T-helper 2 cell (primary cell): ENCODE measurements around the gene MALL.
"Not testable (repeated sequence)": the region's sequence is repeated elsewhere in the genome, so short reads cannot be mapped to it uniquely, and the experiment has no call there.

ENCODE experiments used
- DNase-seq, 5 experiments: peaks; one replicate each; pipeline versions ENCODE4 v3.0.0 to v3.0.0-alpha.2; 2012 to 2022

The MALL gene

GRCh38 chr2:110097506-110098220, 18.0 kb downstream of the MALL start:
- no peak for DNase-seq

DNA sequence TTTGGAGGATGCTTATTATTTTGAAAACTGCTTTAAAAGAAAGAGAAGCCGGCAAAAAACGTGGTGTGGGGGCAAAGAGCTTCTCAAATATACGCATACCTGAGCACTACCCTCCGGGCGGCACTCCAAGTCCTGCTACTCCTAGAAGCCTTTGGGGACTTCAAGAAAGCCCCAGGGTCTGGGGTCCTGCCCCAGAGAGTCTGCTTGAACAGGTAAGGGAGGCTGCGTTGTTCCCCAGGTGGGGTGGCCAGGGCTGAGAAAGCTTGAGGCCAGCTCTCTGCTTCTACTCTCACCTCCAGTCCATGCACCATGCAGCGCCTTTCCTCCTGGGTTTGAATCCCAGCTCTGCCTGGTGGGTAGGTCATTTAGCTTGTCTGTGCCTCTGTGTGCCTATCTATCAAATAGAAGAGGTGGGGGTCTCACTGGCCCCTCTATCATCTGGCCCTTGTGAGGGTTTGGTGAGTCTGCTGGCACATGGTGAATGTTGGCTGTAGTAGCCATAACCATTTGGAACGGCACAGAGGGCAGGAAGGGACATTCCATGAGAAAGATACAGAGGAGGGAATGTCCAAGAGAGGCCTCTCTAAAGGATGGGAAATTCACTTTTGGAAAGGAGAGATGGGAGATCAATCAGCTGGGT, 19.5 kb downstream of the MALL start:
- DNase-seq: no peak

GRCh38 chr2:110094884-110095534, 20.6 kb downstream of the MALL start:
- not testable (repeated sequence) for DNase-seq

DNA sequence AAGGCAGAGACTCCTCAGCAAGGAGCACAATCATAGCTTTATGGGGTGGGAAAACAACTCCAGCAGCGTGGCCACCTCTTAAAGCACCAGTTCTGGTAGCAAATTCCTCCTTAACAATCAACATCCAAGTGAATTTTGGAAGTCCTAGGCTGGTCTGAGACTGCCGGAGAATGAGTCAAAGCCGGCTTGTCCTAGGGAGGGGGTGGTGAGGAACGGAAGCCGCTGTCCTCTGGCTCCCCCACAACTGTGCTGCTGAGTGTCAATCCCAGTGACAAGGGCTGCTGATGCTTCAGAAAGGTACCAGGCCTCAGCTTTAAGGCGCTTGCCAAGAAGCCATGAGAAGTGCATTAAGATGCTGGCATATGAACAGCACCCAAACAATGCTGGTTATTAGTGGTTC, 21.7 kb downstream of the MALL start:
- not testable (repeated sequence) for DNase-seq

DNA sequence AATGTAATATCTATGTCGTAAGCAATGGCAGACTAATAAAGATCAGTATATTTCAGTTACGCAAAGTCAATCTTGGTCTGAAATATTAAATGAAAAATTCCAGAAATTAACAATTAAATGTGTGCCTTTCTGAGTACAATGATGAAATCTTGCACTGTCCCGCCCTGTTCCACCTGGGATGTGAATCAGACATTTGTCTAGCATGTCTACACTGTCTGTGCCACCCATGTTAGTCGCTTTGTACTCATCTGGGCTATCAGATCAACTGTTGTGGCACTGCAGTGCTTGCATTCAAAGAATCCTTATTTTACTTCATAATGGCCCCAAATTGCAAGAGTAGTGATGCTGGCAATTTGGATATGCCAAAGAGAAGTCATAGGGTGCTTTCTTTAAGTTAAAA, 25.5 kb downstream of the MALL start:
- not testable (repeated sequence) for DNase-seq

DNA sequence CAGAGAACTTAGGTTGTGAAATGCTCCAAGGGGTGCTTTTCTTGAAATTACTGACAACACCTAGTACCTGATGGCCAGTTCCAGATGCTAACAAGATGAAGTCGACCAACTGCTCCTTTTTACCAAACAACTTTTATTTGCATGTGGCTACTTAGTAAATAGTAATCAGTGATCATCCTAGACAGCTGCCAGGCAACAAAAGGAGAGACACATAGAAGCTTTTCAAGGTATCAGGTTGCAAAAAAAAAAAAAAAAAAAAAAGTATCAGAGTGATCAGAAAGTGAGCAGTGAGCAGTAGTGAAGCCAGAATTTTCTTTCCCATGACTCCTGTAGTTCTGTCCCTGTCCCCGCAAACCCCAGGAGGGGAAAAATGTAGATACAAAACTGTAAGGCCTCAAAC, 31.9 kb downstream of the MALL start:
- not testable (repeated sequence) for DNase-seq

GRCh38 chr2:110083162-110083561, 32.5 kb downstream of the MALL start:
- not testable (repeated sequence) for DNase-seq

DNA sequence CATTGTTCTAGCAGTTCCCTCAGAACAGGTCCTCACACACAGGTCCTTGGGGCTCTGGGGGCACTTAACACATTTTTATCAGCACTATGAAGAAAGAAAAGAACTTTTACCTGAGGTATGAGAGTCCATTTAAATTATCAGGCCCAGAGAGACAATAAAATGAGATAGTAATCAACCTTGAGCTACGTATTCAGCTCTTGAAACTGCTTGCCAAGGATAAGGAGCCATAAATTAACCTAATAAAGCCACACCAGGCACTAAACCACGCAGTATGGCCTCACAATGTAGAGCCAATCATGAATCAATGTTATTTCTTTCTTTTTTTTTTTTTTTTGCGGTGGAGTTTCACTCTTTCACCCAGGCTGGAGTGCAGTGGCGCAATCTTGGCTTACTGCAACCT, 37.5 kb downstream of the MALL start:
- not testable (repeated sequence) for DNase-seq

GRCh38 chr2:110075896-110076295, 39.7 kb downstream of the MALL start:
- DNase-seq: not testable (repeated sequence)

- not testable (repeated sequence) for DNase-seq
Measured at GRCh38 chr2:110069869-110070268, 45.8 kb downstream of the MALL start.

- DNase-seq: peak in 1 of 5 experiments; percentile 3
Measured at GRCh38 chr2:110068153-110068552, 47.5 kb downstream of the MALL start.

GRCh38 chr2:110062332-110062731, 53.3 kb downstream of the MALL start:
- DNase-seq: not testable (repeated sequence)

DNA sequence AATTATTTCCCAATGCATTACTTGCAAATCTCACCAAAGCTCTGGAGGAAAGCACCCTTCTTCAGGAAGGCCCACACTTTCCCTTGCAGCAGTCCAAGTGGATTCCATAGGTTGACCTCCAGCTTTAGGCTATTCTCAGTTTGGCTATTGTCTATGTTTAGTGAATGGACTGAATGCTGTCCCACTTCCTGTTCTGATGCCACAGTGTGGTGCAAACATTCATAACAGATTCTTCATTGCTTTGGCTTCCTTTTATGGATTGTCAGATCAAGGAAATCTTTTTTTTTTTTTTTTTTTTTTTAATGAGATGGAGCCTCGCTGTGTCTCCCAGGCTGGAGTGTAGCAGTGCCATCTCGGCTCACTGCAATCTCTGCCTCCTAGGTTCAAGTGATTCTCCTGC, 55.1 kb downstream of the MALL start:
- DNase-seq: not testable (repeated sequence)

GRCh38 chr2:110059694-110060358, 55.8 kb downstream of the MALL start:
- DNase-seq: not testable (repeated sequence)

DNA sequence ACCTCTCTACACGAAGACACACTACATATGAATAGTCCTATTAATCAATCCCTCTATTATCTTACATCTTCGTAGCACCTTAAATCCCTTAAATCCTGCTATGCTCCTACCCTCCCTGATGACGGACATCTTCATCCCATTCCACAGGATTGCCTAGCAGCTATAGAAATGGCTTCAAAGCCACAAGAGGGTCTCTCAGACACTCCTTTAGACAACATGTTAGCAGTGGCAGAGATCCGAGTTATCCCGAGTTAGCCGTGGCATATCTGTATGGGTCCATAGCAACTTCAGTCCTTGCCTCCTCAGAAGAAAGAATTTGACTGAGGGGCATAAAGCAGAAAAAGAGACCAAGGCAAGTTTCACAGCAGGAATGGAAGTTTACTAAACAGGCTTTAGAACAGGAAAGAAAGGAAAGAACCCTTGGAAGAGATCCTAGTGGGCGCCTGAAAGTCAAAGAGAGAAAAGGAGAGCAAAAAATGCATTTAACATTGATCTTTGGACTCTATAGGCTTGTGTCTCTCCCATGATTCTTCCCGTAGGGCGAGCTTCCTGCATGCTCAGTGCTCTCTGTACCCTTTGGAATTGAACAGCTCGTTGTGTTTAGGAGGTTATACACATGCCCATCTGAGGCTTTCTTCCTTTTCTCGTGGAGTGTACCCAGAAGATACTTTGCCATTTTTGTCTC, 56.5 kb downstream of the MALL start:
- DNase-seq: not testable (repeated sequence)

- not testable (repeated sequence) for DNase-seq
Measured at GRCh38 chr2:110058034-110058433, 57.6 kb downstream of the MALL start.

- DNase-seq: not testable (repeated sequence)
Measured at GRCh38 chr2:110055819-110056408, 59.7 kb downstream of the MALL start.

DNA sequence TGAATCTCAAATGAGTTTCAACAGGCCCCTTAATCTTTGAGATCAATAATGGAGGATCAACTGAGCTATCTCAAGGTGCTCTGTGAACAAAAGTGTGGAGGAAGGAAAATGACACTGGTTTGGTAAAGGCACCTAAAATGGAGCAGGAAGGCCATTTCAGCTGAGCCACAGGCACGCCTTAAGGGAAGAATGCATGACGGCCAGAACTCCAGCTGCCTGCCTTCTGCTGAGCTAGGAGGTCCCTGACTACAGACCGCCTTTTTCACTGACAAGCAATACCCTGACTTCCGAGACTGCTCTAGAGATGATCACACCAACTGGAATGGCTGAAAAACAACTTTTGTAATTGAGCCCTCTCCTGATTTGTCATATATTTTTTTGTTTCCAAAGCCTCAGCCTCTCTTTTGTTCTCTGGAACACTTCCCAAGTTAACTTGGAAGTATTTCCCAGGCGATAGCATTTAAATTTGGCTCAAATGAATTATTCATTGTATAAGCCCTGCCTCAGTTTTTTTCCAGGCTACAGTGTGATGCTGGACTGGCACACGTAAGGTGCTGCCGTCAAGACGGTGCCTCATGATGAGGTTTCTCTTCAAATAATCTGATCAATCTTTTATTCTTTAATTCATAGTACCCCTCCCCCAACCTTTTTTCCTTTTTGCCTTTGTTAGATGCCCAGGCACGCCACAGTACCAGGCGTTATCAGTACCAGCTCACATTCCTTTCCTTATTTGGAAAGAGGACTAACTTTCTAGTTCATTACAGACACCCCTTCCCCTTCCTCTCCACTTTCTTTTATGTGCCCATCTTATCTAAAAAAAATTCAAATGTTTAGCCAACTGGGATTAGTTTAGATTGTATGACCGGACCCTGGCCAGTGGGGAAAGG, 60.9 kb downstream of the MALL start:
- peak in 1 of 5 experiments; percentile 24 for DNase-seq

- not testable (repeated sequence) for DNase-seq
Measured at GRCh38 chr2:110053688-110054087, 61.9 kb downstream of the MALL start.

GRCh38 chr2:110052166-110052565, 63.5 kb downstream of the MALL start:
- DNase-seq: not testable (repeated sequence)

DNA sequence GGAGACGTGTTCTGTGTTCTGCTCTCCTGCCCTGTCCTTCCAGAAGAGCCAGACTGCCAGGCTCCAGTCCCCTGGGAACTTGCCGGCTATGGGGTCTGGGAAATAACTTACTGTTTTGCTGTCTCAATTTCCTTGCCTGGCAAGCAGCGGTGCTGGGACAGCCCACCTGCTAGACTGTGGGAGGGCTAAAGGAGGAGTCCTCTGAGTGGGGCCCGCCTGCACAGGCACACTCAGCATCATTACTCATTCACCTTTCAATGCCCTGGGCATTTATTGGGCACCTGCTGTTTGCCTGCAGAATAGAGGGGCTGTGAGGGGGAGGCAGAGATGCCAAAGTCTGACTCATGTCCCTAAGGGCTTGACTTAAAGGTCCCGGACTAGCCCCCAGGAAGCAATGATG, 65.4 kb downstream of the MALL start:
- not testable (repeated sequence) for DNase-seq
